Endothelial cell of umbilical vein (primary cell): ENCODE results near the gene DENND1B. TPM values are rescaled to one million over a fixed set of nuclear protein-coding genes. Genes with fewer than 3 reads are reported as not detected.

Experiments
- BruUV-seq: library from RNA; stranded (reverse); fragments of 400-500 nt; replicated peaks from 2 replicates; lab custom pipeline; 2021; lab: Mats Ljungman, UMichigan
- CTCF ChIA-PET: fragments of 300-600, 350-600 bp; sonication (Branson Sonifier 250); formaldehyde crosslinking; loops from one replicate; lab custom pipeline; 2021; ENCODE audit warnings: antibody characterized with exemption, inconsistent platforms; lab: Charles Lee
- POLR2A ChIA-PET: fragments of 300-600, 350-600 bp; sonication (Branson Sonifier 250); formaldehyde crosslinking; loops from one replicate; lab custom pipeline; 2021; ENCODE audit warnings: antibody characterized with exemption, inconsistent platforms; lab: Charles Lee
- DNase-seq: peaks from one replicate; pipeline ENCODE4 v3.0.0-alpha.2; 2011; ENCODE audit warnings: low read depth, low spot score
- FAIRE-seq: peaks from 2 replicates; lab custom pipeline; 2011; peaks lifted over from hg19 to GRCh38; lab: Jason Lieb, UNC
- H2AFZ ChIP-seq: 2 replicates; pipeline ENCODE4 v1.6.0; 2012; ENCODE audit warnings: low read depth, low read length, control low read depth, inconsistent platforms
- H3K27ac ChIP-seq: 2 replicates; pipeline ENCODE4 v1.5.1; 2011; ENCODE audit warnings: low read depth, mild to moderate bottlenecking, control low read depth, low read length, moderate library complexity; ENCODE audit not compliant: insufficient read depth
- H3K27me3 ChIP-seq, 2 experiments: 2 replicates each; pipeline versions ENCODE4 v1.6.0 to v1.6.1; 2011; ENCODE audit warnings: low read length in 2 of 2, mixed read lengths in 1 of 2; ENCODE audit not compliant: control insufficient read depth in 2 of 2, insufficient read depth in 2 of 2
- H3K36me3 ChIP-seq, 2 experiments: 2 replicates in 1 of 2; 3 replicates in 1 of 2; pipeline ENCODE4 v1.5.1; 2011; ENCODE audit warnings: low read length in 2 of 2, mild to moderate bottlenecking in 1 of 2, moderate library complexity in 1 of 2; ENCODE audit not compliant: control insufficient read depth in 2 of 2, insufficient read depth in 2 of 2; ENCODE audit errors: extremely low read depth in 1 of 2
- H3K4me1 ChIP-seq: 3 replicates; pipeline ENCODE4 v1.5.1; 2011; ENCODE audit warnings: mild to moderate bottlenecking, low read length; ENCODE audit not compliant: control insufficient read depth, insufficient read depth; ENCODE audit errors: extremely low read depth
- H3K4me2 ChIP-seq: 2 replicates; pipeline ENCODE4 v1.6.1; 2011; ENCODE audit warnings: low read length, control low read depth, mixed read lengths; ENCODE audit not compliant: insufficient read depth
- H3K4me3 ChIP-seq, 3 experiments: fragments of 200-600 bp in 1 of 3; sonication (generic), shearing (Covaris generic) in 1 of 3; replicated peaks in 1 of 3; 2 replicates each; pipeline ENCODE4 v1.5.1; 2011 to 2016; ENCODE audit warnings: control low read depth in 3 of 3, low read length in 3 of 3, mild to moderate bottlenecking in 2 of 3, inconsistent platforms in 1 of 3, low read depth in 1 of 3, moderate library complexity in 1 of 3; ENCODE audit not compliant: insufficient read depth in 1 of 3
- H3K79me2 ChIP-seq: 2 replicates; pipeline ENCODE4 v1.6.0; 2012; ENCODE audit warnings: low read length, inconsistent platforms; ENCODE audit not compliant: control insufficient read depth, insufficient read depth
- H3K9ac ChIP-seq: replicated peaks from 2 replicates; pipeline ENCODE3; 2011; ENCODE audit warnings: low read length, control low read depth; ENCODE audit not compliant: insufficient read depth; ENCODE audit errors: extremely low read depth
- H3K9me1 ChIP-seq: replicated peaks from 3 replicates; pipeline ENCODE4 v1.6.0; 2011; ENCODE audit warnings: mild to moderate bottlenecking, low read length; ENCODE audit not compliant: control insufficient read depth, insufficient read depth; ENCODE audit errors: extremely low read depth
- H3K9me3 ChIP-seq: replicated peaks from 2 replicates; pipeline ENCODE4 v1.5.1; 2012; ENCODE audit warnings: low read length, inconsistent platforms; ENCODE audit not compliant: control insufficient read depth, insufficient read depth
- H4K20me1 ChIP-seq: replicated peaks from 2 replicates; pipeline ENCODE3; 2011; ENCODE audit warnings: mild to moderate bottlenecking, low read length; ENCODE audit not compliant: control insufficient read depth, insufficient read depth; ENCODE audit errors: extremely low read depth
- CTCF ChIP-seq, 2 donors: IDR thresholded peaks; 1 replicate in 1 of 2; 2 replicates in 1 of 2; pipeline ENCODE4 v1.5.1; 2011; ENCODE audit warnings: low read length in 2 of 2, mild to moderate bottlenecking in 2 of 2, moderate library complexity in 2 of 2, control low read depth in 1 of 2, inconsistent platforms in 1 of 2, low read depth in 1 of 2; ENCODE audit not compliant: insufficient read depth in 1 of 2; ENCODE audit errors: extremely low read depth in 1 of 2
- EZH2 ChIP-seq: IDR thresholded peaks from 2 replicates; pipeline ENCODE4 v1.6.1; 2012; ENCODE audit warnings: borderline replicate concordance, low read depth, mild to moderate bottlenecking, moderate library complexity, low read length, inconsistent platforms; ENCODE audit not compliant: severe bottlenecking
- FOS ChIP-seq: IDR thresholded peaks from 2 replicates; pipeline ENCODE4 v1.6.1; 2011; ENCODE audit warnings: mild to moderate bottlenecking, low read length, moderate library complexity, borderline replicate concordance; ENCODE audit not compliant: insufficient read depth
- GATA2 ChIP-seq: IDR thresholded peaks from 2 replicates; pipeline ENCODE4 v1.7.0; 2011; ENCODE audit warnings: low read depth, mild to moderate bottlenecking, moderate library complexity, mixed read lengths, low read length; ENCODE audit not compliant: insufficient read length, insufficient read depth
- JUN ChIP-seq: IDR thresholded peaks from 2 replicates; pipeline ENCODE4 v1.6.1; 2011; ENCODE audit warnings: borderline replicate concordance, low read depth; ENCODE audit not compliant: insufficient read length, insufficient read depth
- MAX ChIP-seq: IDR thresholded peaks from 2 replicates; pipeline ENCODE4 v1.6.1; 2011; ENCODE audit not compliant: insufficient read depth, insufficient read length
- MYC ChIP-seq: IDR thresholded peaks from one replicate; pipeline ENCODE4 v1.6.1; 2011; ENCODE audit warnings: mild to moderate bottlenecking, low read depth, low read length
- POLR2A ChIP-seq: IDR thresholded peaks from 2 replicates; pipeline ENCODE4 v1.6.1; 2012; ENCODE audit warnings: low read depth, mild to moderate bottlenecking, control low read depth, low read length
- POLR2AphosphoS5 ChIP-seq: IDR thresholded peaks from 2 replicates; pipeline ENCODE4 v1.6.1; 2012; ENCODE audit warnings: low read depth, mild to moderate bottlenecking, control low read depth, low read length, moderate library complexity; ENCODE audit not compliant: insufficient read depth
- dilution Hi-C: fragments of 300-500 bp; cut with MboI; formaldehyde crosslinking; loops from one replicate; pipeline ENCODE4 v1.15.0; 2019; ENCODE audit warnings: low sequenced_read_pairs; ENCODE audit not compliant: extremely low pct_ligation_motif_present
- intact Hi-C: fragments of 100-400 bp; cut with micrococcal nuclease; formaldehyde crosslinking; loops from one replicate; pipeline ENCODE4 v1.10.0; 2022
- polyA plus RNA-seq, 4 experiments: library from polyadenylated mRNA; depleted of rRNA in 3 of 4; stranded (reverse) in 3 of 4; unstranded in 1 of 4; fragments of >200 nt; gene quantifications; 2 replicates each; pipeline versions ENCODE4 v1.2.1 to v1.2.3, GENCODE V29; 2011 to 2012; ENCODE audit warnings: missing spikeins in 1 of 4
- total RNA-seq: library from RNA; stranded (reverse); gene quantifications from 2 replicates; pipeline ENCODE4 v1.2.3, GENCODE V29; 2021

DENND1B gene
- total and polyA plus RNA-seq, 2 donors (not counting 3 experiments of a cell fraction or from before 2014, with no cell fraction given) = 0.97 to 3.3 TPM

GRCh38 chr1:197510691-197511378 lies 264.4 kb downstream of the DENND1B start:
- Histone ChIP-seq H3K4me3 (no peak overlapping the region), H4K20me1 (no peaks in the 10 kb centered on the region), H3K27me3 (no peaks in the 10 kb centered on the region), H2AFZ (no peak overlapping the region), H3K9ac (no peak overlapping the region), H3K79me2 (no peaks in the 10 kb centered on the region), H3K4me2 (no peak overlapping the region), H3K9me1 (no peaks in the 10 kb centered on the region), H3K36me3 (no peaks in the 10 kb centered on the region), H3K27ac (no peak overlapping the region), H3K4me1 (no peaks in the 10 kb centered on the region), H3K9me3 (no peaks in the 10 kb centered on the region)
- intact Hi-C loops = no loop called here
- ChIA-PET POLR2A (no interaction called here), CTCF (interaction anchor here (1.0 to 1.6 kb wide), 2 partner anchors 9 to 11 kb away, joined by 4 to 5 read pairs (median 5); no protein-coding TSS in a partner anchor)
- dilution Hi-C loops = no loop called here
- BruUV-seq = no TSS peak
- TF ChIP-seq MAX (no peak), EZH2 (no peak), MYC (no peak), FOS (no peak), POLR2A (no peak), CTCF (IDR thresholded peaks at IDR 0.05; ENCODE audit: extremely low read depth in 1 of 2, insufficient read depth in 1 of 2, low read depth in 1 of 2, low read length in 2 of 2) (no peak), GATA2 (no peak), POLR2AphosphoS5 (no peak), JUN (no peak)
- FAIRE-seq = no peak
- DNase-seq = no peak
